Stomach smooth muscle (tissue), 2 donors: ENCODE data around the gene KIF6.

Experiments used
- H3K27ac ChIP-seq: one replicate; pipeline ENCODE4 v1.7.0; 2013; ENCODE audit warnings: mild to moderate bottlenecking, low read length, inconsistent platforms
- H3K27me3 ChIP-seq, 2 donors: one replicate each; pipeline ENCODE4 v1.7.0; 2013; ENCODE audit warnings: low read length in 2 of 2; ENCODE audit not compliant: insufficient read depth in 2 of 2, control insufficient read depth in 1 of 2
- H3K36me3 ChIP-seq, 2 donors: one replicate each; pipeline ENCODE4 v1.7.0; 2013; ENCODE audit warnings: low read length in 2 of 2; ENCODE audit not compliant: control insufficient read depth in 2 of 2, insufficient read depth in 2 of 2
- H3K4me1 ChIP-seq: one replicate; pipeline ENCODE4 v1.7.0; 2013; ENCODE audit warnings: low read length; ENCODE audit not compliant: control insufficient read depth, insufficient read depth
- H3K4me3 ChIP-seq, 2 donors: one replicate each; pipeline ENCODE4 v1.7.0; 2013; ENCODE audit warnings: low read length in 2 of 2
- H3K9ac ChIP-seq, 2 donors: one replicate each; pipeline ENCODE4 v1.7.0; 2013; ENCODE audit warnings: low read length in 2 of 2, mild to moderate bottlenecking in 1 of 2
- H3K9me3 ChIP-seq, 2 donors: one replicate each; pipeline ENCODE4 v1.7.0; 2013; ENCODE audit warnings: low read length in 2 of 2; ENCODE audit not compliant: control insufficient read depth in 2 of 2
- donor health status: healthy.
- donor health status: Pancreatic carcinoma.

The KIF6 gene

DNA sequence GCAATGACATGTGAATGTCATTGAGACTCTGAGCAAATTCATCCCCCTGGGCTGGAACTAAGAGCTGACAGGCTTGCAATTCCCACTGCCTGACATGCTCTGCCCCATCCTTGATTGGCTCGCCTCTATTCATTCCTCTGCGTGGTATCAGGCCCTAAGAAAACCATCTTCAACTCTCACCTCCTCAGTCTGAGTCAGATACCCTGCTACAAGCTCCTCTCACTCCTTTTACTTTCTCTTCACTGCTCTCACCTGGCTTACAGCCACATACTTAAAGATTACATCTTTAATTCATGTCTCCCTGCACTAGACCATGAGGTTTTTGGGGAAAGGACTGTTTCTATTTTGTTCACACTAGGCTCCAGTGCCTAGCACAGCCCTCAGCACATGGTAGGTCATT, 131.6 kb downstream of the KIF6 start:
- H3K36me3 ChIP-seq = no peaks in the 10 kb centered on the region
- no peak overlapping the region for H3K27ac ChIP-seq
- no peak overlapping the region for H3K4me3 ChIP-seq
- H3K9ac ChIP-seq = no peak overlapping the region
- no peaks in the 10 kb centered on the region for H3K27me3 ChIP-seq
- no peaks in the 10 kb centered on the region for H3K9me3 ChIP-seq
- no peaks in the 10 kb centered on the region for H3K4me1 ChIP-seq

DNA sequence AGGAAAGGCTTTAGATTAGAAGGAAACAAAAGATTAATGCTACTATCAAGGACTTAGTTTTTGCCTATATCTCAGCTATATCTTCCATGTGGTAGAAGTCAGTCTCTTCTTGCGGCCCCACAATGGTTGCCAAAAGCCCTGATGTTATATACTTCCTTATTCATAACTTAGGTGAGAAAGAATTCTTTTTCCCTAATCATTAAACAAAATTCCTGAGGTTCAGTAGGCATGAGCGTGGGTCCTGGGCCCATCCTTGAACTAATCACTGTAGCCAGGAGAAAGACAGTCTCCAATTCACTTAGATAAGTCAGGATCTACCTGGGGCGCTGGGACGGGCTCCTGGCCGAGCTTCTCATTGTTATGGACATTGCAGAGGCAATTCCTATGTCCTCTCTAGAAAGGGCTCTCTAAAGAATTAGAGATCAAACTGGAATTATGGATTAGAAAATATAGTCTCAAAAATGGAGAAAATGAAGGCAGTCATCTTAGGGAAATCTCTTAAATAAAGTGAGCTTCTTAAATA, 134.3 kb downstream of the KIF6 start:
- Histone ChIP-seq H3K27me3 (no peaks in the 10 kb centered on the region), H3K27ac (no peak overlapping the region), H3K4me3 (no peak overlapping the region), H3K36me3 (no peaks in the 10 kb centered on the region), H3K9me3 (no peaks in the 10 kb centered on the region), H3K9ac (no peak overlapping the region), H3K4me1 (no peaks in the 10 kb centered on the region)

DNA sequence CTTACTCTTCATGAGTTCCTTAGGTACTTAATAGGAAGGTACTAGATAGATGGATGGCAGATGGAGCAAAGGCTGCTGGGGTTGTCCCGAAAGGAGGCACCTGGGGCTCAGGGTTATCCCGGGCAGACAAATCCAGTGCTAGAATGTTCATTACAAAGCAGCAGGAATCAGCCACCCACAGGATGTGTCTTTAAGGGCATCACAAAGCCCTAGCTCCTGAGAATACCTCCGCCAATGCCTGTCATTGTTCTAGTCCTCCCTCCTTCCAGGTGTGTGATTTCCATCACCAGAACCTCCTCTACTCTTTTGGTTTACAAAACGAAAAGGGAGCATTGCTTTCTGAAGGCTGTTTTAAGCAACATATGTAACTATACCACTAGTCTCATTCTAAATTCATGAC, 138.1 kb downstream of the KIF6 start:
- Histone ChIP-seq H3K36me3 (no peaks in the 10 kb centered on the region), H3K9me3 (no peaks in the 10 kb centered on the region), H3K4me3 (no peak overlapping the region), H3K27me3 (no peaks in the 10 kb centered on the region), H3K9ac (no peak overlapping the region), H3K4me1 (no peaks in the 10 kb centered on the region), H3K27ac (no peak overlapping the region)

DNA sequence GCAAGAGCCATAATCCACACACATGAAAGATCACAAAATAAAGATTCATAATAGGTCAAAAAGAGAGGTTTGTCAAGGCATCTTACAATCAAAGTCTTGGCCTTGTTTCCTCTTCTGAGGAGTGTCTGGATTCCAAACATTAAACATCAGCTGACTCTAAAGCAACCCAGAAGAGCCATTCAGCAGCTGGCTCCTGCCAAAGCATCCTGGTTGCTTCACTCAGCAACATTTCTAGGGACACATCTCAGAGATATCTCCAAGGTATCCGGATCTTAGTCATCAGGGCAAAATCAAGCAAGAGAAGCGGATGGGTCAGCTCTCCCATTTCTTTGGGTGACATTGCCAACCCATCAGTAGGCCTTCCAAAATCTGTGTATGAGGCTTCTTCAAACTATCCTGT, 139.6 kb downstream of the KIF6 start:
- H3K4me1 ChIP-seq = no peaks in the 10 kb centered on the region

DNA sequence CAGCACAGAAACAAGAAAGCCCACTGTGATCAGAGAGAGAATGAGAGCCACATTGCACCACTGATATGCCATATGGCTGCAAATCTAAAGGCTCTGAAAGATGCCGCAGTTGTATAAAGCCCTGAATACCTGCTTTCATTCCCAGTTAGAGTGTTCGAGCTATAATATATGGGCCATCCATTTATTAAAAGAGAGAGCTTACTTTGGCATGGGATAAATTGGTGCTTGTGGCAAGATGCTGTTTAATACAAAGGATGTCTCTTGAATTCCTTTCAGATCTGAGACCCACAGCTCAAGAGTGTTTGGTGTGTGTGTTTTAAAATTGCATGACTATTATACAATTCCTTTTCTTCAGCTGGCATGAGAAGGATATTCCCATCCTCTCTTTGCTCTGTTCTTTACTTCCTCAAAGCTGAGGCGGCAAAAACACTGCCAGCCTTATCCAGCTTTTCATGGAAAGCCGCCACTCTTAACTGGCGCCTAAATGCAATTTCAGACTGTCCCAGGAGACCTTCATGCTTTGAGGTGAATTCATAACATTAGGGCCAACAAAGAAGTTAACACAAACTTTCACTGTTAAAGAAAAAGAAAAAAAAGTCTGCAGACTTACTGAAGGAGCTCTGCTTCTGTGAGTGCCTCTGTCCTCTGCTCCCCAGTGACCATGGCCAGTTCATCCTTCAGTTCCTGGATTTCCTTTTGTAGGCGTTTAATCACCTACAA, 147.6 kb downstream of the KIF6 start:
- no peak overlapping the region for H3K9ac ChIP-seq
- no peaks in the 10 kb centered on the region for H3K27me3 ChIP-seq
- H3K4me1 ChIP-seq = peaks cover 9% of the 10 kb centered on the region
- no peak overlapping the region for H3K4me3 ChIP-seq
- no peak overlapping the region for H3K27ac ChIP-seq
- H3K36me3 ChIP-seq = no peaks in the 10 kb centered on the region
- no peaks in the 10 kb centered on the region for H3K9me3 ChIP-seq

More for the DNA sequence above, 139.6 kb downstream of the KIF6 start:
- Histone ChIP-seq H3K27ac (no peak overlapping the region), H3K27me3 (no peaks in the 10 kb centered on the region), H3K4me3 (no peak overlapping the region), H3K9me3 (no peaks in the 10 kb centered on the region), H3K36me3 (no peaks in the 10 kb centered on the region), H3K9ac (no peak overlapping the region)

DNA sequence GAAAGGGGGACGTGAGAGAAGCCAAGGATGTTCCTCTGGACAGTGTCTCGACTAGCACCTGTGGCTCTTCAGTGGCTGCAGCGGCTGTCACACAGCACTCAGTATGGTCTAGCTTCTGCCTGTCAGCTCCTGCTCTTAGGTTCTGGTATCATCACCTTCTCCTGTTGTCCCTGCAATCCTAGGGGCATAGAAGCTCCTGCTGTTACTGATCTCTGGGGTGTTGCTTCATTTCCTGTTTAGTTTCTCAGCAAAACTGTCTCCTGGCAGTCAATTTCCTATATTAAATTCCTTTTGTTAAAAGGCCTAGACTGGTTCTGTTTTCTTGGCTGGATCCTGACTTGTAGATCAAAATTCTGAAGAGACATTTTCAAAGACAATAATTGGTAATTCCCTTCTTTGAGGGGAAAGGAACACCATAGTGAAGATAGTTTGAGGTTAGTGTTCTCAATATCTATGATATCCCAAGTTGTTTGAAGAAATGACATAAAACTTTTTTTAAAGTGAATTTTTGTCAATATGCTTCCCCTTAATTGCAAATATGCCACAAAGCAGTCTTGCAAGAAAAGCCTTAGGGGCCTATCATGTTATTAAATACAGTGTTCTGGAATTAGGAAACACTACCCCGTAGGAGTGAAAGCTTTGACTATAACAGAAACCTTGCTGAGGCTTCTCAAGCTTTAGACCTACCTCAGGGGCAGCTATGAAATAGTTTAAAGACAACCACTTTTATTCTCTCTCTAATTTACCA, 148.5 kb downstream of the KIF6 start:
- no peak overlapping the region for H3K9ac ChIP-seq
- H3K4me1 ChIP-seq = peaks cover 9% of the 10 kb centered on the region
- H3K9me3 ChIP-seq = no peaks in the 10 kb centered on the region
- no peak overlapping the region for H3K27ac ChIP-seq
- no peak overlapping the region for H3K4me3 ChIP-seq
- H3K36me3 ChIP-seq = no peaks in the 10 kb centered on the region
- no peaks in the 10 kb centered on the region for H3K27me3 ChIP-seq

DNA sequence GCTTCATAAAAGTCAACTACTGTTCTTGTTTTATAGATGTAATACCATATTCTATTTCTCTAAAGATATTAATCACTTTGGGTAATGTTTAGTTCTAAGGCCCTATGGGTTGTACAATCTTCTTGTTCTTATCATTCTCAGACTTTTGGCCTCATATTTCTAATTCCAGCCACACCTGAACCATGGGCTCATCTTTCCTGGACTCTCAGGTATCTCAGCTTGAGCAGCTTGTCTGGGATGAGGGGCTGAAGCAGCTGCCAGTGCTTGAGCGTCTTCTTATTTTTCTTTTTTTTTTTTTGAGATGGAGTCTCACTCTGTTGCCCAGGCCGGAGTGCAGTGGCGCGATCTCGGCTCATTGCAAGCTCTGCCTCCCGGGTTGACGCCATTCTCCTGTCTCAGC, 150.2 kb downstream of the KIF6 start:
- Histone ChIP-seq H3K9me3 (no peaks in the 10 kb centered on the region), H3K4me1 (peaks cover 9% of the 10 kb centered on the region), H3K4me3 (no peak overlapping the region), H3K36me3 (no peaks in the 10 kb centered on the region), H3K9ac (no peak overlapping the region), H3K27me3 (no peaks in the 10 kb centered on the region), H3K27ac (no peak overlapping the region)

DNA sequence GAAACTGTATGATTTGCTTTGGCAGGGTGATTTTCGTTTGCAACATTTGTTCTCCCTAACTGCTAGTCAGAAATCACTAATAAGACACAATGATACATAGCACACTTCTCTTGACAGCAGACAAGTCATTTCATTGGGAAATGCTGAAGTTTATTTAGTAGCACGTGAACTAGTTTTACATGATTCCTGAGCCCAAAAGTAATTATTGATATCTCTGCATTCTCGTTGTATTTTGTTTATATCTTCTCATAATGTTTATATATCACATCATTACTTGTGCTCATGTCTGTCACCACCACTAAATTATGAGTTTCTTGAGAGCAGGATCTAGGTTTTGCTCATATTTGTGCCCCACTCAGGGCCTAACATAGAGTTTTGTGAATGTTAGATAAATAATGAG, 151.7 kb downstream of the KIF6 start:
- no peak overlapping the region for H3K27ac ChIP-seq
- H3K36me3 ChIP-seq = no peaks in the 10 kb centered on the region
- no peak overlapping the region for H3K9ac ChIP-seq
- H3K27me3 ChIP-seq = no peaks in the 10 kb centered on the region
- H3K9me3 ChIP-seq = no peaks in the 10 kb centered on the region
- H3K4me1 ChIP-seq = peaks cover 9% of the 10 kb centered on the region
- H3K4me3 ChIP-seq = no peak overlapping the region

DNA sequence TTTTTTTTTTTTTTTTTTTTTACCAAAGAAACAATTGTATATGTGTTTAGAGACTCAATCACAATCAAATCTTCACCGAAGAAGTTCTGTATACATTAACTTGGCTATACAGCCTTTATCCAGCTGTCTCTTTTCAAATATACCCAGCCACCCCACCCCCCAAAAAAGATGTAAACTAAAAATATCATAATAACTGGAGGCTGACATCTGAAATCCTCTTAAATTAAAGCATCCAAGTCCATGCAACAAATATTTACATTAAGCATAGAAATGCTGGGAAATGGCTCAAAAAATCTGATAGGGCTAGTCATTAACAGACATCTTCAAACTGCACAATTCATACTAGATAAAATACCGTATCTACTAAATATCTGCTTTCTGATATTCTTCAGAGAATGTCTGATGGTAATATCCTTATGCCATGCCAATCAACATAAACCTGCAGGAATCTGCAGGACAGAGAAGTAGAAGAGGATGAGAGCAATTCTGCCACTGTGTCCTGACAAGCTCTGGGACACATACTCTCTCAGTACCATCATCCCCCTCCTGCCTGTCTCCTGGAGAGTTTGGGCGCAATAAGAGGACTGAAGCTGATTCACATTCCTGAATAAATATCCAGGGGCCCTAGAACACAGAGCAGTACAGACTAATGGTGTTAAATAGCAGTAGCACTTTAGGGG, 152.4 kb downstream of the KIF6 start:
- no peak overlapping the region for H3K27ac ChIP-seq
- no peaks in the 10 kb centered on the region for H3K27me3 ChIP-seq
- H3K36me3 ChIP-seq = no peaks in the 10 kb centered on the region
- peaks cover 9% of the 10 kb centered on the region for H3K4me1 ChIP-seq
- H3K9ac ChIP-seq = no peak overlapping the region
- no peaks in the 10 kb centered on the region for H3K9me3 ChIP-seq
- no peak overlapping the region for H3K4me3 ChIP-seq

DNA sequence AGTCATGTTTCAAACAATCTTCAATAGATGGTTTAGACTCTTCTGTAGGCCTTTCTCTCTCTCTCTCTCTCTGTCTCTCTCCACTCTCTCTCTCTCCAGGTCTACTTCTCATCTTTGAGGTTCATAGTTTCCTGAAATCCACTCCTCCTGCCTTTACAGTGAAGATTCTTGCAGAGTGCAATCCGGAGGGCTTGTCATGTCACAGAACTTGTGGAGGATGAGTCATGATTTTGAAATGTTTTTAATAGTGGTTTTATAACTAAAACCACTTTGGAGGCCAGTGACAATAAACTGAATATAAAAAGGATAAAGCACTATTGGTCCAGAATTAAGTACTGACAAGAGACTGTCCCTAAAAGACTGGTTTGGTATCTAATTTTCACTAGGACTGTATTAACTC, 156.3 kb downstream of the KIF6 start:
- no peaks in the 10 kb centered on the region for H3K27me3 ChIP-seq
- no peaks in the 10 kb centered on the region for H3K36me3 ChIP-seq
- no peak overlapping the region for H3K27ac ChIP-seq
- no peak overlapping the region for H3K4me3 ChIP-seq
- H3K4me1 ChIP-seq = peaks cover 9% of the 10 kb centered on the region
- H3K9ac ChIP-seq = no peak overlapping the region
- no peaks in the 10 kb centered on the region for H3K9me3 ChIP-seq
